ENCODE results near the gene IRGC. TPM values are rescaled to one million over a fixed set of nuclear protein-coding genes. Genes with fewer than 3 reads are reported as not detected.
A peak's percentile ranks its signal among the peaks of the same experiment; 100 is the strongest.

The IRGC gene, protein sequence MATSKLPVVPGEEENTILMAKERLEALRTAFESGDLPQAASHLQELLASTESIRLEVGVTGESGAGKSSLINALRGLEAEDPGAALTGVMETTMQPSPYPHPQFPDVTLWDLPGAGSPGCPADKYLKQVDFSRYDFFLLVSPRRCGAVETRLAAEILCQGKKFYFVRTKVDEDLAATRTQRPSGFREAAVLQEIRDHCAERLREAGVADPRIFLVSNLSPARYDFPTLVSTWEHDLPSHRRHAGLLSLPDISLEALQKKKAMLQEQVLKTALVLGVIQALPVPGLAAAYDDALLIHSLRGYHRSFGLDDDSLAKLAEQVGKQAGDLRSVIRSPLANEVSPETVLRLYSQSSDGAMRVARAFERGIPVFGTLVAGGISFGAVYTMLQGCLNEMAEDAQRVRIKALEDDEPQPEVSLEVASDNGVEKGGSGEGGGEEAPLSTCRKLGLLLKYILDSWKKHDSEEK
- not detected for total RNA-seq
- under 1 TPM in 2 of 8 donors, not detected in 6; 0.07 to 0.09 TPM for polyA plus RNA-seq (ENCODE audit: insufficient read depth in 1 of 8, insufficient read length in 8 of 8, low replicate concordance in 1 of 8)
- long read RNA-seq, donor 1: 0 reads
- long read RNA-seq, donor 2: 0 reads
- long read RNA-seq, donor 3: 0 reads
- long read RNA-seq, donor 4: 0 reads
- long read RNA-seq, donor 5: 0 reads
- long read RNA-seq, donor 6: 0 reads
- long read RNA-seq, donor 7: 0 reads
- long read RNA-seq, donor 8: 0 reads
- long read RNA-seq, donor 9: 0 reads
- long read RNA-seq, donor 10: 0 reads
- long read RNA-seq, donor 11: 0 reads

DNA sequence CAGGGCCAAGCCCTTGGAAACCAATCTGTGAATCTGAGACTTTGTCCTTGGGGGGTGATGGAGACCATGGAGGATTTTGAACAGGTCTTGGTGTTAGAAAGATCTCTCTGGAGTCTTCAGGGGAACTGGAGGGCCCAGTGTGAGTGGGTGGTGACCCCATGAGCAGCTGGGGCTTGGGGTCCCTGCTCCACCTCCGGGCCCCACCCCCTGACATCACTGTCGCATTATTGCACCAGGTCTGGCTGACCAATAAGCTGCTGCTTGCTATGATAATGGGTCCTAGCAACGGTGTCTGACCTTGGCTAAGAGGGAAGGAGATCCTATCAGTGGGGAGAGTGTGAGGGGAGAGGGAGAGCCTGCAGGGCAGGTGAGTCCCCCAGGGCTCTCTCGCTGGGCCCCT, at the start of gene IRGC:
IRGC (plus strand) TSS at position 301 of the 400 bp plus-strand sequence. CDS start 2,483 bp downstream, outside the sequence.
- no peak within 1 kb of the TSS for H3K27ac ChIP-seq (ENCODE audit: low read length)
- 63% methylated on average over 4 of the region's 4 CpGs for WGBS (ENCODE audit: insufficient coverage)
- H3K36me3 ChIP-seq (ENCODE audit: control insufficient read depth, insufficient read depth, low read length): no peaks in the 10 kb centered on the region
- H3K4me1 ChIP-seq (ENCODE audit: control insufficient read depth, insufficient read depth, low read length): no peaks in the 10 kb centered on the region
- H3K9me3 ChIP-seq (replicated peaks; ENCODE audit: control insufficient read depth, low read depth, low read length): no peaks in the 10 kb centered on the region
- DNase-seq: no peak
- H3K4me3 ChIP-seq (ENCODE audit: low read length): no peak within 1 kb of the TSS
- no peaks in the 10 kb centered on the region for H3K27me3 ChIP-seq (ENCODE audit: control insufficient read depth, insufficient read depth, low read length)

DNA sequence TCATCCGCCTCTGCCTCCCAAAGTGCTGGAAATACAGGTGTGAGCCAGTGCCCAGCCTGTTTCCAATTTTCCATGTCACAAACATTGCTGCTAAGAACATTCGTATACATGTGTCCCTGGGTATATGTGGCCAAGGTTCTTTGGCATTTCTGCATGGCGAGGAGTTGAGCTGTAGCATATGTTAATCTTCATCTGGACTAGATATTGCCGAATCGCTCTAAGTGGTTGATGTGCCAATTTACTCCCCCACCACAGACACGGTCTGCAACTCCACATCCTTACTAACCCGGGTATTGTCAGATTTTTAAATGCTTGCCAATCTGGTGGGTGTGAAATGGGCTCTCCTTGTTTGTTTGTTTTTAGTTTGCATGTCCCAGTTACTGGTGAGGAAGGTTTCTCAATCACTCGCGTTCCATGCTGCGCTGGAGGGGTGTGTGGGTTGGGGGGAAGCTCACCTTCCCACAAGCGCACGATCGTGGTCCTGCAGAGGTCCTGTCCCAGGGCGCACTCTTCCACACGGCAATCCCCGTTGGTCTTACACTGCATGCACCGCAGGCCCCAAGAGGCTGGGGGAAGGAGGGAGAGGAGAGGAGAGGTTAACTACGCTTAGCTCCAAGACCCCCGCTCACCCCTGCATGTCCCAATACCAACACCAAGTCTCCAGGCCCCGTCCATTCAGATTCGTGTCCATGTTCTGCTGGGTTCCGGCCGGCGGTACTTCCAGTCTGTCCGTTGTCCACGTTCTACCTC, 48.6 kb upstream of the IRGC start:
- peak; percentile 34 for DNase-seq
- peak overlapping the region; percentile 49 for H3K4me3 ChIP-seq (ENCODE audit: low read length)
- H3K27ac ChIP-seq (ENCODE audit: low read length): peak overlapping the region; percentile 91
- 37% methylated on average over 12 of the region's 26 CpGs for WGBS (ENCODE audit: insufficient coverage)
- peaks cover 32% of the 10 kb centered on the region for H3K27me3 ChIP-seq (ENCODE audit: control insufficient read depth, insufficient read depth, low read length)
- H3K36me3 ChIP-seq (ENCODE audit: control insufficient read depth, insufficient read depth, low read length): peaks cover 5% of the 10 kb centered on the region
- peaks cover 22% of the 10 kb centered on the region for H3K4me1 ChIP-seq (ENCODE audit: control insufficient read depth, insufficient read depth, low read length)
- no peaks in the 10 kb centered on the region for H3K9me3 ChIP-seq (replicated peaks; ENCODE audit: control insufficient read depth, low read depth, low read length)

DNA sequence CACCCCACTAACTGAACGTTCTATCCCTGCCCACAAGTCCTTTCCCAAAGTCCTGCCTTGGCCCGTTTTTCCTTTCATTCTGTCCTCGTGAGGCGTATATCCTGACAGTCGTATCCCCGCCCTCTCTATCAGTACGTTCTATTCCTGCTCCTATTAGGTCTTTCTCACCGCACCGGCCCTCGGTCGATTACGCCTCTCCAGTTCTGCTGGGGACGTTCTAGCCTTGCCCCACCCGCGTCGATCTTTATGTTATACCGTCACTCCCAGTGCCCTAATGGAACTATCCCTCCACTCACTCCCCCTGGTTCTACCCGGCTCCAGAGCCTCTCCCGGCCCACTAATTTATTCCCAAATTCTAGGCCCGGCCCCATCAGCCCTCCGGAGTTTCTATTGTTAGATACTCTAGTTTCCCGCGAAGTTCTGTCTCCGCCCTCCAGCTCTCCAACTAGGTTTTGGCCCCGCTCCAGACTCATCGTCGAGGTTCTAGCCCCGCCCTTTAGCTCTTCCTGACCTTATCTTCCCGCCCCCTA, 47.9 kb upstream of the IRGC start:
- Histone ChIP-seq H3K9me3 (replicated peaks; ENCODE audit: control insufficient read depth, low read depth, low read length) (no peaks in the 10 kb centered on the region), H3K4me3 (ENCODE audit: low read length) (peak overlapping the region; percentile 49), H3K36me3 (ENCODE audit: control insufficient read depth, insufficient read depth, low read length) (peaks cover 5% of the 10 kb centered on the region), H3K27ac (ENCODE audit: low read length) (peak overlapping the region; percentile 91), H3K27me3 (ENCODE audit: control insufficient read depth, insufficient read depth, low read length) (peaks cover 32% of the 10 kb centered on the region), H3K4me1 (ENCODE audit: control insufficient read depth, insufficient read depth, low read length) (peaks cover 22% of the 10 kb centered on the region)
- no peak for DNase-seq
- 8% methylated on average over 29 of the region's 29 CpGs for WGBS (ENCODE audit: insufficient coverage)

DNA sequence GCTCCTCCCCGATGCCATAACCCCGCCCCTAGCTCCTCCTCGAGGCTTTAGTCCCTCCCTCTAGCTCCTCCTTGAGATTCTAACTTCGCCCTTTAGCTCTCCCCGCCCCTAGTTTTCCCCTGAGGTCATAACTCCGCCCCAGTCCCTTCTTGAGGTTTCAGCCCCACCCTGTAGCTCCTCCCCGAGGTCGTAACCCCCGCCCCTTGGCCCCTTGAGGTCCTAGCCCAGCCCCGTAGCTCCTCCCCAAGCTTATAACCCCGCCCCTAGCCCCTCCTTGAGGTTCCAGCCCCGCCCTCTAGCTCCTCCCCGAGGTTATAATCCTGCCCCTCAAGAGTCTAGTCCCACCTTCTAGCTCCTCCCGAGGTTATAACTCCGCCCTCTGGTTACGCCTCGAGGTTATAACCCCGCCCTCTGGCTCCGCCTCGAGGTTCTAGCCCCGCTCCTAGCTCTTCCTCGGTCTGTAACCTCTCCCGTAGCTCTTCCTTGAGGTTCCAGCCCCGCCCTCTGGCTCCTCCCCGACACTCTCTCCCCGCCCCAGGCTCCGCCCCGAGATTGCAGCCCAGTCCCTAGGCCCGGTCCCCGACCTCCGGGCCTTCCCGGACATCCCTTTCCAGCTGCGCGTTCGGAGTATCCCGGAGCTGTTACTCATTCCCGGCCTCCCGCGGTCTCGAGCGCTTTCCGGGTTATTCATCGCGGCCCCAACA, 47.3 kb upstream of the IRGC start:
- Histone ChIP-seq H3K9me3 (replicated peaks; ENCODE audit: control insufficient read depth, low read depth, low read length) (no peaks in the 10 kb centered on the region), H3K4me1 (ENCODE audit: control insufficient read depth, insufficient read depth, low read length) (peaks cover 22% of the 10 kb centered on the region)
- under 1% methylated on average over 36 of the region's 44 CpGs for WGBS (ENCODE audit: insufficient coverage)

DNA sequence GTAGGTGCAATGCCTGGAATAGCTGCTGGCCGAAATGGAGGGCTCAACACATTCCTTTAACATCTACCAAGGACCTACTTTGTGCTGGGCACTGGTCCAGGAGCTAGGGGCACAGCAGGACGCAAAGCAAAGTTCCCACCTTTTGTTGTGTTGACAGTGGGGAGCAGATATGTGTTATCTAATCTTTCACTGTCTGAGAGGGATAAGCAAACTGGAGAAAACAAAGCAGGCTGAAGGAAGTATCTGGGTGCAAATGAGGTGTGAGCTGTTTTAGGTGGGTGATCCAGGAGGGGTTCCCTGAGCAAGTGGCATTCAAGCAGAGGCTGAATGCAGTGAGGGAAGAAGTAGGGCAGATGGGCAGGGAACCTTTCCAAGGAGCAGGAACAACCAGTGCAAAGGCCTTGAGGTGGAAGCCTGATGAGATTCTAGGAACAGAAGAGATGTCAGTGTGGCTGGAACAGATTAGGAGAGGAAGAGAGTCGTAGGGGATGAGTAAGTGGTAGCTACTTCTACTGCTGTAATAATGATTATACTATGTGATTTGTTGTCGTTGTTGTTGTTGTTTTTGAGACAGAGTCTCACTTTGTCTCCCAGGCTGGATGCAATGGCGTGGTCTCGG, 43.7 kb upstream of the IRGC start:
- no peaks in the 10 kb centered on the region for H3K36me3 ChIP-seq (ENCODE audit: control insufficient read depth, insufficient read depth, low read length)
- WGBS (ENCODE audit: insufficient coverage): no CpG with 5 or more reads among the region's 6 CpGs
- DNase-seq: no peak
- H3K4me3 ChIP-seq (ENCODE audit: low read length): no peak overlapping the region
- H3K27me3 ChIP-seq (ENCODE audit: control insufficient read depth, insufficient read depth, low read length): peaks cover 34% of the 10 kb centered on the region
- no peaks in the 10 kb centered on the region for H3K9me3 ChIP-seq (replicated peaks; ENCODE audit: control insufficient read depth, low read depth, low read length)
- H3K27ac ChIP-seq (ENCODE audit: low read length): no peak overlapping the region
- peaks cover 20% of the 10 kb centered on the region for H3K4me1 ChIP-seq (ENCODE audit: control insufficient read depth, insufficient read depth, low read length)

More for the DNA sequence above, 47.3 kb upstream of the IRGC start:
- H3K4me3 ChIP-seq (ENCODE audit: low read length): peak overlapping the region; percentile 49
- peaks cover 32% of the 10 kb centered on the region for H3K27me3 ChIP-seq (ENCODE audit: control insufficient read depth, insufficient read depth, low read length)
- peak overlapping the region; percentile 92 for H3K27ac ChIP-seq (ENCODE audit: low read length)
- H3K36me3 ChIP-seq (ENCODE audit: control insufficient read depth, insufficient read depth, low read length): peaks cover 5% of the 10 kb centered on the region
- DNase-seq: peak; percentile 99

DNA sequence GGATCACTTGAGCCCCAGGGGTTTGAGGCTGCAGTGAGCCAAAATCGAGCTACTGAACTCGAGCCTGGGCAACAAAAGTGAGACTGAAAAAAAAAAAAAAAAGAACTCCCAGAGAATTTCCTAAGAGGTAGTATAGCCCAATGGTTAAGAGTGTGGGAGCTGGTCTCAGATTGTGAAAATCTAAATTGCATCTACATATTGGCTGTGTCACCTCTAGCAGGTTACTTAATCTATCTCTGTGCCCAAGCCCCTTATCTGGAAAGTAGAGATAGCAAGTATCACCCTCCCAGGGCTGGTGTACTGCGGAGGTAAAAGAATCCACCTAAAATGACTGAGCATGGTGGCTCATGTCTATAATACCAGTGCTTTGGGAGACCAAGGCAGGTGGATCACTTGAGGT, 42.2 kb upstream of the IRGC start:
- DNase-seq: no peak
- H3K4me1 ChIP-seq (ENCODE audit: control insufficient read depth, insufficient read depth, low read length): peaks cover 11% of the 10 kb centered on the region
- H3K4me3 ChIP-seq (ENCODE audit: low read length): no peak overlapping the region
- H3K9me3 ChIP-seq (replicated peaks; ENCODE audit: control insufficient read depth, low read depth, low read length): no peaks in the 10 kb centered on the region
- no peak overlapping the region for H3K27ac ChIP-seq (ENCODE audit: low read length)
- WGBS (ENCODE audit: insufficient coverage): 70% methylated on average over 2 of the region's 3 CpGs
- H3K36me3 ChIP-seq (ENCODE audit: control insufficient read depth, insufficient read depth, low read length): no peaks in the 10 kb centered on the region
- peaks cover 23% of the 10 kb centered on the region for H3K27me3 ChIP-seq (ENCODE audit: control insufficient read depth, insufficient read depth, low read length)

DNA sequence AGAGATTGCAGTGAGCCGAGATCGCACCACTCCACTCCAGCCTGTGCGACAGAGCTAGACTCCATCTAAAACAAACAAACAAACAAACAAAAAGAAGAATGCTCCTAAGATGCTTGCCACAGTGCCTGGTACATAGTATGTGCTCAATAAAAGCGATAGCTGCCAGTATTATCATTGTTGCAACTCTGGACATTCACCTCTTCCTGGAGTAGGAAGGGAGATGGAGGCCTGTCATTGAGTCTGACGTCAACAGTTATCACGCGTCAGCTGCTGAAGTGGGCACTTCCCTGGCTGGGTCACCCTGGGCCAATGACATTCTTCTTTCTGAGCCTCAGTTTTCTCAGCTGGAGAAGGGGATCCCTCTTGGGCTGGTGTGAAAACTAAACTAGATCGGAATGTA, 41.7 kb upstream of the IRGC start:
- 74% methylated on average over 4 of the region's 8 CpGs for WGBS (ENCODE audit: insufficient coverage)
- H3K36me3 ChIP-seq (ENCODE audit: control insufficient read depth, insufficient read depth, low read length): no peaks in the 10 kb centered on the region

DNA sequence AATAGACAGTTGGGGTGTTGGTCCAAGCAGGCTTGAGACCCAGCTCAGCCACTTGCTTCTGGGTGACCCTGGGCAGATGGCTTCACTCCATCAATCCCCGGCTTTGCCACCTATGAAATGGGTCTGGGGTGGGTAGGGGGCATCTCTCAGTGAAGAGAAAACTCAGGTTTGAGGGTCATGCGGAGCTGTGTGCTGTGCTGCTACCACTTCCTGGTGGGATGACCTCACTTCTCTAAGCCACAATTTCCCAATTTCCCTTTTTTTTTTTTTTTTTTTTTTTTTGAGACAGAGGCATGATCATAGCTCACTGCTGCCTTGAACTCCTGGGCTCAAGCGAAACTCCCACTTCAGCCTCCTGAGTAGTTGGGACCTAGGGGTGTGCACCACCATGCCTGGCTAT, 41.3 kb upstream of the IRGC start:
- no peak overlapping the region for H3K4me3 ChIP-seq (ENCODE audit: low read length)
- no peaks in the 10 kb centered on the region for H3K9me3 ChIP-seq (replicated peaks; ENCODE audit: control insufficient read depth, low read depth, low read length)
- DNase-seq: peak; percentile 43
- H3K4me1 ChIP-seq (ENCODE audit: control insufficient read depth, insufficient read depth, low read length): peaks cover 5% of the 10 kb centered on the region
- no peak overlapping the region for H3K27ac ChIP-seq (ENCODE audit: low read length)
- H3K36me3 ChIP-seq (ENCODE audit: control insufficient read depth, insufficient read depth, low read length): no peaks in the 10 kb centered on the region
- peaks cover 14% of the 10 kb centered on the region for H3K27me3 ChIP-seq (ENCODE audit: control insufficient read depth, insufficient read depth, low read length)
- WGBS (ENCODE audit: insufficient coverage): no CpG with 5 or more reads among the region's 3 CpGs

More for the DNA sequence above, 41.7 kb upstream of the IRGC start:
- Histone ChIP-seq H3K4me1 (ENCODE audit: control insufficient read depth, insufficient read depth, low read length) (peaks cover 8% of the 10 kb centered on the region), H3K4me3 (ENCODE audit: low read length) (no peak overlapping the region), H3K9me3 (replicated peaks; ENCODE audit: control insufficient read depth, low read depth, low read length) (no peaks in the 10 kb centered on the region), H3K27ac (ENCODE audit: low read length) (no peak overlapping the region), H3K27me3 (ENCODE audit: control insufficient read depth, insufficient read depth, low read length) (peaks cover 18% of the 10 kb centered on the region)
- DNase-seq: no peak

DNA sequence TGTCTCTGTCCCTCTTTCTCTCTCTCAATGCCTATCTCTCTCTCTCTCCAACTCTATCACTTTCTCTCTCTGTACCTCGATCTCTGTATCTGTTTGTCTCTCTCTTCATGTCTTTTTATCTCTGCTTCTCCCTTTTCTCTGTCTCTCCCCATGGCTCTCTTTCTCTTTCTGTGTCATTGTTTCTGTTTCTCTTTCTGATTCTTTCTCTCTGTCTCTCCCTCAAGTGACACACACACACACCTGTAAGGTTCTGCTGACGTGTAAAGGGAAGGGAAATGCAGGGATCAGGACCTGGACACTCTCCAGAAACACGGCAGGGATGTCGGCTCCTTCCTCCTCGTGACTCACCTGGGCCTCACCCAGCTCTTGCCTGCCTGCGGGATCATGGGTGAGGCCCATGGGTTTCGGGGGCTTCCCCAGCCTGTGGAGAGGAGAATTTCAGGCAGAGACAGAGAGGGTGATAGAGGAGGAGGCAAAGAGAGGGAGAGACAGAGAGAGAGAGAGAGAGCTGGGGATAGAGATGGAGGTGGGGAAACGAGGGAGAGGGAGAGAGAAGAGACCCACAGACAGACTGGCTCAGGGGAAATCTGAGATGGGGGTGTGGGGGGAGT, 40.5 kb upstream of the IRGC start:
- H3K27ac ChIP-seq (ENCODE audit: low read length): no peak overlapping the region
- 35% methylated on average over 3 of the region's 8 CpGs for WGBS (ENCODE audit: insufficient coverage)
- no peaks in the 10 kb centered on the region for H3K36me3 ChIP-seq (ENCODE audit: control insufficient read depth, insufficient read depth, low read length)

More for the DNA sequence above, 40.5 kb upstream of the IRGC start:
- peaks cover 7% of the 10 kb centered on the region for H3K27me3 ChIP-seq (ENCODE audit: control insufficient read depth, insufficient read depth, low read length)
- no peak for DNase-seq
- H3K9me3 ChIP-seq (replicated peaks; ENCODE audit: control insufficient read depth, low read depth, low read length): no peaks in the 10 kb centered on the region
- H3K4me1 ChIP-seq (ENCODE audit: control insufficient read depth, insufficient read depth, low read length): no peaks in the 10 kb centered on the region
- H3K4me3 ChIP-seq (ENCODE audit: low read length): no peak overlapping the region
